ENCODE measurements around the gene POT1.

The POT1 gene

GRCh38 chr7:124799448-124799847 lies 130.2 kb downstream of the POT1 start:
- DNase-seq = no peak

DNA sequence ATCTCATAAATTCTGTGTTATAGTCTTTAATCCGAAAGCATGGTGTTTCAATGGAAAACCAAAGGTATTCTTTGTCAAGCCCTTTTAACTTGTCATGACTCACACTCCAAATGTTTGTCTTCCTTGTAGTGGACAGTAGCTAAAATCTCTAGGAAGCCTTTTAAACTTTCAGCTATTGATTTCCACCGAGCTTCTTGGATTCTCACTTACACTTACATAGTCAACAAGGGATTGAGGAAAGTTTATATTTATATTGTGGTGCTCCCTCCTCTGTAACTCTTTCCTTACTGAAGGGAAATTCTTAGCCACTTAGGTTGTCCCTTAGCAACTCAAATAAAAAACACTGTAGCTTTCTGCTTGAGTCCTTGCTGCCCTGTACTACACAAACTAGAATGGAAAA lies 132.9 kb downstream of the POT1 start:
- no peak for DNase-seq

GRCh38 chr7:124792696-124793095 lies 136.9 kb downstream of the POT1 start:
- no peak for DNase-seq

- no peak for DNase-seq
Measured at GRCh38 chr7:124792002-124792401, 137.6 kb downstream of the POT1 start.

- no peak for DNase-seq
Measured at GRCh38 chr7:124791426-124791825, 138.2 kb downstream of the POT1 start.

DNA sequence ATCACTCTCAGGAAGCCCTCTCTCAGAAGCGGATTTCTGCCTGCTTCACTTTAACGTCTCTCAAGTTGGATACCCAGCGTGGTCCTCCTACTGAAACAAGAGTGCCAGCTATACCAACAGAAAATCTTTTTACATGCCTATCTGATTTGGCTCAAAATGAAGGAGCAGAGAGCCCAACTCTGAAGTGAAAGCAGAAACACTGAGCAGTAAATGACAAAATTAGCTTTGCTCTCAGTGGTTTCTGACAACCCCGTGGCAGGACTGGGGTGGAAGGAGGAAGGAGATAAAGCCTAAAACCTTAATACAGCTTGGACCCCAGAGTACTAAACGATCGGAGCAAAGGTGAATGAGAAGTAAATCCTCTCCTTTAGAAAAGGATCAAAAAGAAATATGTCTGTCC lies 139.0 kb downstream of the POT1 start:
- DNase-seq = no peak

- DNase-seq = no peak
Measured at GRCh38 chr7:124785994-124786393, 143.6 kb downstream of the POT1 start.

GRCh38 chr7:124784879-124785818 lies 144.5 kb downstream of the POT1 start:
- DNase-seq = peak; percentile 74

DNA sequence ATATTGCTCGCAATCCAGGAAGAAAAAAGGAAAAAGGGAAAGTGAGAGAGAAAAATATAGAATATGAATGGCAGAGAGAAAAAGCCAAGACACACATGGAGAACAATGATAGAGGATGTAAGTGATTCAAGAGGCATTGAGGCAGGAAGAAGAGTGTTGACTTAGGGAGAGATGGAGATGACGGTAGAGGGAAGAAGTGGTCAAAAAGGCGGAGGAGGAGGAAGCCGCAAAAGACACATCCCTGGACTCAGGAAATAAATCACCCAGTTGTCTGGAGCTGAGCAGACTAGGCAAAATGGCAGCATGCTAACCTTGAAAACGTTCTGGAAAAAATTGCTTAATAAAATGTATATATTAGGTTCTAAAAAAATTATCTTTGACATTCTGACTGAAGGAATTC lies 146.4 kb downstream of the POT1 start:
- no peak for DNase-seq

DNA sequence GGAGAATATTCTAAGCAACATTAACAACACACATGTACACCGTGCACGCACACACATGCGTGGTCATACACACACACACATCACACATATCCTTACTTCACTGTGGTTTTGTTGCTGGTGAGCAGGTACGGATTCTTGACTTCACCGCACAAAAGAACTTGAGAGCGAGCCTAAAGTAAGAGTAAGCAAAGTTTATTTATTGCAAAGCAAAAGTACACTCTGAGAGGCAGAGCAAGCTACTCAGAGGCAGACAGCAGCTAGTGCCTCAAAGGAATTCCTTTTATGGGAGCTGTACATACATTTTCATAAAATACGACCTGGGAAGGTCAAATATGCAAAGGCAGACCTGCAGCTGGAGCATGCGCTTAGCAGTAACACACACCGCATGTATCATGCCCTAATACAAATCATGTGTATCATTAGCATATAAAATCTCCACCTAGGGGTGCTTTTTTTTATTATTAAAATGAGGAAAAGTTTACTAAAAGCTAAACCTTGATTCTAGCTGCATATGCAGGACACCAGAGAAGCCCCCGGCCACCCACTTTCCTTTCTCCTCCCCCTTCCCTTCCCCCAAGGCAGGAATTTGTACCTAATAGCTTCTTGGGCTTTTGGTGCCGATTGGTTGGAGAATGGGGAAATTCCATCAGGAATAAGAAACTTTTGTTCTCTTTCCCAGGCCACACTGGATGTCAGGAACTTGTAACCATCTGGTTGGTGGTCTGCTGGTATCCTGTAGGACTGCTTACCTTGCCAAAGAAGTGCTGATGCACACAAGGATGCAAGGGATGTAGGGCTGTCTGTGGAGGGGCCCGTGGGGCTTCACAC lies 147.5 kb downstream of the POT1 start:
- no peak for DNase-seq

GRCh38 chr7:124781418-124781817 lies 148.2 kb downstream of the POT1 start:
- peak; percentile 11 for DNase-seq

DNA sequence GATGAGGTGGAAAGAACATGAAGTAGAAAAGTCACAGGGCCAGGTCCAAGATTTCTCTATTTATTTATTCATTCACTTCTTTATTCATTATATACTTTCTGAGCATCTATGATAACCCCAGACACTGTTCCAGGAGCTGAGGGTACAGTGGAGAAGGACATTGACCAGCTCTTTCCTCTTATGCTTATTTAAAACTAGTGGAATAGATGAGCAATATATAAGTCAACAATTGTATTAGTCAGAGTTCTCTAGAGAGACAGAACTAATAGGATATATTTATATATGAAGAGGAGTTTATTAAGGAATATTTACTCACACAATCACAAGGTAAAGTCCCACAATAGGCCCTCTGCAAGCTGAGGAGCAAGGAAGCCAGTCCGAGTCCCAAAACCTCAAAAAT lies 149.0 kb downstream of the POT1 start:
- DNase-seq = no peak

- DNase-seq = no peak
Measured at GRCh38 chr7:124780056-124780455, 149.6 kb downstream of the POT1 start.

DNA sequence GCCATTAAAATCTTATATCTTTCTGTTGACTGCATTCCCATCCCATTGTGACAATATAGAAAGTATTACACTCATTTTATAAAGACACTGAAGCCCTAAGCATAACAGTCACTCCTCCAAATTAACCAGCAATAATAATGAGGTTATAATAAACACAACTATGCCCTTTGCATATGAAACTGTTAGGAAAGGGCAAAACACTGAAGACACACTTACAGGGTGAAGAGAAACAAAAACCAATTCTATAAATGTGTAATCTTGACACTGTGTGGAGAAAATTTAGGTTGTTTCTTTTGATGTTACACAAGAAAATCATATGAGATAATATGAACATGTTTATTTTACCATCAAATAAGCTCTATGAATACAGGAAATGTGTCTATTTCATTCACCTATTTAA lies 150.0 kb downstream of the POT1 start:
- no peak for DNase-seq

GRCh38 chr7:124779194-124779593 lies 150.4 kb downstream of the POT1 start:
- peak; percentile 16 for DNase-seq

DNA sequence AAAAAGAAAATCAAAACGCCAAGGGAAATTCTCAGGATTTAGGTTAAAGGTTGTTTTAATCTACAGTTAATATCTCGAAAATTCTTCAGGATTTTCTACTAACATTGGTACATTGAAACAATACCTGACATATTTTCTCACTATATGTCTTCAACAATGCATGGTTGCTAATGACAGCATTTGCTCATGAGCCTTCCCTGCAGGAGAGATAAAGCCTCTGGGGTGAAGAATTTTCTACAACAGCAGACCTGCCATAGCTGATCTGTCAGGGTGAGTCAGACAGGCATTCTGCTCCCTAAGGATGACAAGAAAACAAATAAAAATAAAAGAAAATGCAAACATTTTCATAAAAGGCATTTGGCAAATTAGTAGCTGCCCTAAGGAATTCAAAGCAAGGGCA lies 152.4 kb downstream of the POT1 start:
- no peak for DNase-seq

DNA sequence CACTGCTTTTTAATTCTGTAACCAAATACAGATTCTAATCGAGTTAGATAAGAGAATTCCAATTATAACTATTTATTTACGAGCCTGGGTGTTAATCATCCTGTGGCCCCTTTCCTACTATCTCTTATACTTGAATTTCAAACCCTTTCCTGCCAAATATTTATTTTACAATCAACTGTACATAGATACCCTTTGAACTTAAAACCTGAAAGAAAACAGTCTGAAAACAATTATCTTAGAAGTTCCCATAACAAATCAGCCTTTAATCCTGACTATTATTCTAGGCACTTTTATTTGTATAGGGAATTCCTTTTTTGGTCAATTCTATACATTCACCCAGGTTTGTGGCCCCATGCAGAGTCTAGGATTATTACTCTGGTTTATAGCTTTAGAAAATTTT lies 153.5 kb downstream of the POT1 start:
- no peak for DNase-seq

- DNase-seq = no peak
Measured at GRCh38 chr7:124775422-124775821, 154.2 kb downstream of the POT1 start.

GRCh38 chr7:124773938-124774337 lies 155.7 kb downstream of the POT1 start:
- no peak for DNase-seq

DNA sequence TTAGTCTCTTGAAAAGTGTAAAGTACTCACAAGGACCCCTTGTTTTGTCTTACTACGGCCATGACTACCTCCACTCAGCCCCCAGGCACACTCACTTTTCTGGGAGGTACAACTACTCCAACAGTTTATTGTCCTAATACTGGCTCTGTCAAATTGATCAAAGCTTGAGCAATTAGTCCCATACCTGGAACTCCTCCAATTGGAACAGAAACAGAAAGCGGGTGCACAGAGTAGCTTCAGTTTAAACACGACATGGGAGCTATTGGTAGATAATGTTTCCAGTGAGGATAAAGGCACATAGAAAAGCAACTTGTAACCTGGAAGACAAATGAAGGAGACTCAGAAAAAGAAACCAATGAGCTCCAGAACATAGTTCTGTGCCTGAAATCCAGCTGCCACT lies 156.3 kb downstream of the POT1 start:
- DNase-seq = no peak
